Endometrial microvascular endothelial cells (primary cell): Measurements from ENCODE around the gene SNX18. TPM values are rescaled to one million over a fixed set of nuclear protein-coding genes. Genes with fewer than 3 reads are reported as not detected.
"Not testable (repeated sequence)": the region's sequence is repeated elsewhere in the genome, so short reads cannot be mapped to it uniquely, and the experiment has no call there.

ENCODE experiments used
- in situ Hi-C: cut with HindIII; loops from 2 replicates; pipeline ENCODE4 v1.10.0; 2017; ENCODE audit warnings: low sequenced_read_pairs, low pct_unique_long_range_greater_than_20kb; ENCODE audit errors: inconsistent ontology term
- total RNA-seq: library from RNA; depleted of rRNA; stranded (reverse); fragments of >200 nt; gene quantifications from one replicate; pipeline ENCODE4 v1.2.3, GENCODE V29; 2015; ENCODE audit errors: inconsistent ontology term

The SNX18 gene
- total RNA-seq, 1 donor from 2014 or later = 39.2 TPM

DNA sequence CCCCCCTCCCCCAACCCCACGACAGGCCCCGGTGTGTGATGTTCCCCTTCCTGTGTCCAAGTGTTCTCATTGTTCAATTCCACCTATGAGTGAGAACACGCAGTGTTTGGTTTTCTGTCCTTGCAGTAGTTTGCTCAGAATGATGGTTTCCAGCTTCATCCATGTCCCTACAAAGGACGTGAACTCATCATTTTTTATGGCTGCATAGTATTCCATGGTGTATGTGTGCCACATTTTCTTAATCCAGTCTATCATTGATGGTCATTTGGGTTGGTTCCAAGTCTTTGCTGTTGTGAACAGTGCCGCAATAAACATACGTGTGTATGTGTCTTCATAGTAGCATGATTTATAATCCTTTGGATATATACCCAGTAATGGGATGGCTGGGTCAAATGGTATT lies 18.8 kb downstream of the SNX18 start:
- in situ Hi-C loops = not testable (repeated sequence)

GRCh38 chr5:54536861-54537260 lies 19.3 kb downstream of the SNX18 start:
- in situ Hi-C loops = not testable (repeated sequence)

GRCh38 chr5:54537725-54538124 lies 20.2 kb downstream of the SNX18 start:
- in situ Hi-C loops = no loop called here

DNA sequence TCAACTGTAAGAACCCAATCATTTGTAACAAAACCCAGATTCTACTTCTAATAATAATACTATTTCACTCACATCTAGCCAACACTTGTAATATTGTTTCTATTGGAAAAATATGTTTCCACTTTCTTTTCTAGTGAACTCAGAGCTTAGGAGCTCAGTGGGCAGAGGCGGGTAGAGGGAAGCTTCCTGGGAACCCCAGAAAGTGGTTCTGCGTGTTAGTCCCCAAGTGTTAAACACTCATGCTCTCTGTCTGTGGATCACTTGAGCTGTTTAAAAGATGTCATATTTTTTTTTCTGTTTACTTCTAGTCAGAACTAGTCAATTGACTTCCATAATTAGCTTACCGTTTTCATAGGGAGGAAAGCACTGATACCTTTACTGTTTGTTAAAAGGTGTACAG lies 20.6 kb downstream of the SNX18 start:
- in situ Hi-C loops = no loop called here

DNA sequence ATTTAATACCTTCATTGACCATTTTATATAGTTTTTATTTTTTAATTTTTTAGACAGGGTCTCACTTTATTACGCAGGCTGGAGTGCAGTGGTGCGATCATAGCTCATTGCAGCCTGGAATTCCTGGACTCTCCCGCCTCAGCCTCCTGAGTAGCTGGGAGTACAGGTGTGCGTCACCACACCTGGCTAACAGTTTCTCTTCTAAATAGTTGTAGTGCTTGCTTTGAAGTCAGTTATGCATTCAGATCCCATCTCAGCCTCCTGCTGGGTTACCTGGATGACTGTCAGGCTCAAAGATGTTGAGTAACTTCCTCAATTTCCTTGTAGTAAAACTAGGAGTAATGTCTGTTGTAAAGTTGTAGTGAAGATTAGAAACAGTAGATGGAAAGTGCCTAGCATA lies 21.4 kb downstream of the SNX18 start:
- in situ Hi-C loops = no loop called here

DNA sequence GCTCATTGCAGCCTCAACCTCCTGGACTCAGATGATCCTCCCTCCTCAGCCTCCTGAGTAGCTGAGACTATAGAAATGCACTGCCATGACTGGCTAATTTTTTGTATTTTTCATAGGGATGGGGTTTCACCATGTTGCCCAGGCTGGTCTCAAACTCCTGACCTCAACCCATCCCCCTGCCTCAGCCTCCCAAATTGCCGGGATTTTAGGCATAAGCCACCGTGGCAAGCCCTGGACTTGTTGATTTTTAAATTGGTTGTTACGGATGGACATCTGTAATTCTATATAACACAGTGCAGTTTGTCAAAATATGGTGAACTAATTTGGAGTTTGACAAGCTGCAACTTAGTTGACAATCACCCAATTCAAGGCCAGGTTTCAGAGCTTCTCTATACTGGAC lies 22.7 kb downstream of the SNX18 start:
- in situ Hi-C loops = no loop called here

- in situ Hi-C loops = no loop called here
Observed at GRCh38 chr5:54541823-54542783, 24.5 kb downstream of the SNX18 start.

DNA sequence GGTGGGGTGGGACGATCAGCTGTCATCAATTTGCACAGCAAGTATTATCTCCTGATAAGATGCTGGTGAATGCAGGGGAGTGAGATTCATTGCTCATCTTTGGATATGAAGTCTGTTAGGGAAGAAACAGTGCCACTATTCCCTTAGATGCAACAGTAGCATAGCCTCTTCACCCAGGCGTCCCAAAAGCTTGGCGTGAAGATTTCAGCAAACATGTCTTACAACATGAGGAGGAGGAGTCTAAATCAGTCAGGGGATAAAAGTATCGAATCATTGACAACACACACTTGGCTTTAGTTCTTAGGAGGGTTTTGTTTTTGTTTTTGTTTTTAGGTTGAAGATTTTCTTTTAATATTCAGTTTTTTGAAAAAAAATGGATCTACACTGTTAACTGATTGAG lies 26.5 kb downstream of the SNX18 start:
- in situ Hi-C loops = no loop called here

DNA sequence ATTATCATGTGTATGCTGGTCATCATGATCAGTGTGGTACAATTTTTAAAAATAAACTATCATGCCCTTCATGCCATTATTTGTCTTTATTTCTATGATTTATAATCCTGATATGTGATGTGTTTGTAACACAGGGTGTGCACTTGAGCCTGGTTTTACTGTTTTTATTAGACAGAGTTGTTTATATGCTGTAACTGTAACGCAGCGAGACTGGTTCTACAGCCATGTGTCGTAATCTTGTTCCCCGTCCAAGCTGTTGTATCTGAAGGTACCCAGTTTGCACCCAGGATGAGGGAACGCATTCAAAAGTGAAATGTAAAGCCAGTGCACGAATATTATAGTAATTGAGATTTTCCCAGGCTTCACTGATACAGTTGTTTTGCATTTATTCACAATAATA lies 28.2 kb downstream of the SNX18 start:
- in situ Hi-C loops = no loop called here

GRCh38 chr5:54547711-54548250 lies 30.2 kb downstream of the SNX18 start:
- in situ Hi-C loops = no loop called here

GRCh38 chr5:54548565-54548964 lies 31.0 kb downstream of the SNX18 start:
- in situ Hi-C loops = no loop called here

DNA sequence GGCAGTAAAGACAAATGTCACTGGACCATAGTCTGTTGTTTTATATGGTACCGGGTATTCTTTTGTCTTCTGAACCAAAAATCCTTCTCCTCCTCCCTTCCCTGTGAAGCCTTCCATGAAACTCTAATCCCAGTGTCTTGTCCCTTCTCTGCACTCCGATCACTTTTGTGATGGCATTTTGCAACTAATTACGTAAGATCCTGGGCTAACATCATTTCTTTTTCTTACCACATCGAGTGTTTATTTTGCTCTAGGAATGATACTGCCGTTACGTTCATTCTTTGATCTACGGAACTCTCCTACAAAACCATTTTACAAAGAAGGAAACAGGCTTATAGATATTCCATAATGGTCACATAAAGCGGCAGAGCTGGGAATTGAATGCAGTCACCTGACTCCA lies 33.7 kb downstream of the SNX18 start:
- in situ Hi-C loops = no loop called here

GRCh38 chr5:54551926-54552325 lies 34.4 kb downstream of the SNX18 start:
- in situ Hi-C loops = no loop called here

DNA sequence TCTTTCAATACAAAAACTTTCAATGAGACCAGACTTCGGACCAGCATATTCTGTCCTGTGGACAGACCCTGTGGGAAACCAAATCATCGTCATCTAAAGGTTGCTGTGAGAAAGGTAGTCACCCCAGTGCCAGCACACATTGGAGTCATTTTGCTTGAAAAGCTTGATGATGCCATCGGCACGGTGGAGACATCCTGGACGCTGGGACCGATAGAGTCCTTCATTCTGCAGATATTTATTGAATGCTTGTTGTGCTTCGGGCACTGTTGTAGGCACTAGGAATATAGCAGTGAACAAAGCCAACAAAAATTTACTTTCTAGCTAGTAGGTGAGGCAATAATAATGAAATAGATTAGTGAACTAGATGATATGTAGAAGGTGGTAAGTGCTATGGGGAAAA lies 34.9 kb downstream of the SNX18 start:
- in situ Hi-C loops = no loop called here

- in situ Hi-C loops = no loop called here
Observed at GRCh38 chr5:54553659-54554207, 36.2 kb downstream of the SNX18 start.

GRCh38 chr5:54556141-54556540 lies 38.6 kb downstream of the SNX18 start:
- in situ Hi-C loops = no loop called here

DNA sequence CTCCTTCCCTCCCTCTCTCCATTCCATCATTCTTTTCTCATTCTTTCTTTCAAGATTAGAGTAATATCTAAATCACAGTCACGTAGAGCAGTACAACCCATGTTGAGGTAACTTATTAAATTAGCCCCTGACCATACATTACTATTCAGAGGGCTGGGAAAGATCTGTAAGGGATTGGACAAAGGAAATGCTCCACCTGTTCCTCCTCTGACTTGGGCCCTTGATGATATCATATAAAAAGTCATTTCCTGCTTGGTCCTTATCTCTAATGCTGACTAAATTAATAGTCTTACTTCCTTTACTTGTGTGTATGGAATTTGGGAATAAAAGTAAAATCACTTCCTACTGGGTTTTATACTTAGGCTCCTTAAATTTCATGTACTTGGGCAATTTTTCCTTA lies 40.8 kb downstream of the SNX18 start:
- in situ Hi-C loops = no loop called here

- in situ Hi-C loops = no loop called here
Observed at GRCh38 chr5:54561651-54562050, 44.1 kb downstream of the SNX18 start.

DNA sequence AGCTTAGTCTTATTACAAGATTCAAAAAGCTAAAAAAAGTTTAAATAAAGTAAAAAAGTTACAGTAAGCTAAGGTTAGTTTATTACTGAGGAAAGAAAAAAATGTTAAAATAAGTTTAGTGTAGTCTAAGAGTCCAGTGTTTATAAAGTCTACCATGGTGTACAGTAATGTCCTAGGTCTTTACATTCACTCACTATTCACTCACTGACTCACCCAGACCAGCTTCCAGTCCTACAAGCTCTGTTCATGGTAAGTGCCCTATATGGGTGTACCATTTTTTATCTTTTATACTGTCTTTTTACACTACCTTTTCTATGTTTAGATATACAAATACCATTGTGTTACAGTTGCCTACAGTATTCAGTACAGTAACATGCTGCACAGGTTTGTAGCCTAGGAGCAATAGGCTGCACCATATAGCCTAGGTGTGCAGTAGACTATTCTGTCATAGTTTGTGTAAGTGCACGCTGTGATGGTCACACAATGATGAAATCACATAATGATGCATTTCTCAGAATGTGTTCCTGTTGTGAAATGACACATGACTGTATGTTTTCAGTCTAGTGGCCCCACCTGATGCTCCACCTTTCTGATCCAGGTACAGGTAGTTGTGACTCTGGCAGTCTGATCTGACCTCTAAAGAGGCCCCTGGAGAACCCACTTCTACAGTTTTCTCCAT lies 45.7 kb downstream of the SNX18 start:
- in situ Hi-C loops = no loop called here

GRCh38 chr5:54567996-54568395 lies 50.4 kb downstream of the SNX18 start:
- in situ Hi-C loops = no loop called here
